HepG2 (cell line): Measurements from ENCODE around the gene HSD3B7. TPM values are rescaled to one million over a fixed set of nuclear protein-coding genes. Genes with fewer than 3 reads are reported as not detected.
A peak's percentile ranks its signal among the peaks of the same experiment; 100 is the strongest.

Experiments used
- KLF9 ChIP-seq: IDR thresholded peaks from 2 replicates; pipeline ENCODE4 v1.6.1; 2016; ENCODE audit warnings: low read depth
- NBN ChIP-seq: fragments of 450-650 bp; conservative IDR thresholded peaks from 2 replicates; pipeline ENCODE4 v1.6.1; 2017
- POLR2G ChIP-seq: fragments of 200-400 bp; formaldehyde crosslinking; IDR thresholded peaks from 2 replicates; pipeline ENCODE4 v1.6.1; 2018; ENCODE audit warnings: mild to moderate bottlenecking, low read depth, low read length, moderate library complexity
- PRMT3 ChIP-seq: sonication (generic); formaldehyde crosslinking; IDR thresholded peaks from 2 replicates; pipeline ENCODE4 v1.8.1; 2022; ENCODE audit warnings: low read depth, mild to moderate bottlenecking, moderate library complexity, missing genetic modification reagents, borderline replicate concordance
- RAD21 ChIP-seq: fragments of 450-650 bp; formaldehyde crosslinking; IDR thresholded peaks from 2 replicates; pipeline ENCODE4 v1.5.0; 2020; ENCODE audit warnings: mild to moderate bottlenecking
- RFXANK ChIP-seq: IDR thresholded peaks from 2 replicates; pipeline ENCODE4 v1.6.1; 2016
- RNF2 ChIP-seq: fragments of 450-650 bp; conservative IDR thresholded peaks from 2 replicates; pipeline ENCODE4 v1.6.1; 2016; ENCODE audit warnings: low read depth
- SIN3A ChIP-seq: IDR thresholded peaks from 2 replicates; pipeline ENCODE4 v1.6.1; 2011; ENCODE audit warnings: low read depth, mild to moderate bottlenecking, control low read depth, low read length, borderline replicate concordance
- TCF7L2 ChIP-seq: IDR thresholded peaks from 2 replicates; pipeline ENCODE4 v1.6.1; 2011; ENCODE audit warnings: mild to moderate bottlenecking, low read depth, low read length, moderate library complexity
- ZNF230 ChIP-seq: sonication (generic); formaldehyde crosslinking; IDR thresholded peaks from 2 replicates; pipeline ENCODE4 v1.4.0; 2020; ENCODE audit warnings: mild to moderate bottlenecking, missing genetic modification reagents
- ZNF441 ChIP-seq: sonication (generic); formaldehyde crosslinking; IDR thresholded peaks from 2 replicates; pipeline ENCODE4 v1.7.0; 2021; ENCODE audit warnings: missing genetic modification reagents, borderline replicate concordance
- ZNF552 ChIP-seq: sonication (generic); formaldehyde crosslinking; IDR thresholded peaks from 2 replicates; pipeline ENCODE4 v1.9.0; 2022; ENCODE audit warnings: missing genetic modification reagents, mild to moderate bottlenecking, borderline replicate concordance
- ZNF850 ChIP-seq: sonication (generic); formaldehyde crosslinking; conservative IDR thresholded peaks from 2 replicates; pipeline ENCODE4 v1.9.0; 2021; ENCODE audit warnings: mild to moderate bottlenecking, missing genetic modification reagents
- polyA plus RNA-seq, 8 experiments: library from polyadenylated mRNA; depleted of rRNA in 3 of 8; stranded (reverse) in 7 of 8; unstranded in 1 of 8; fragments of >200 nt; fragmentation: Illumina TruSeq in 4 of 8; extraction: Trizol in 4 of 8; gene quantifications; 2 replicates each; pipeline versions ENCODE4 v1.2.1 to v1.2.3, GENCODE V29; 2011 to 2016; ENCODE audit warnings: low read depth in 4 of 8, missing spikeins in 1 of 8, mixed read lengths in 1 of 8; ENCODE audit not compliant: insufficient read depth in 1 of 8
- total RNA-seq, 5 experiments: library from RNA; depleted of rRNA; stranded (reverse); fragments of >200 nt; fragmentation: Illumina TruSeq; extraction: Trizol; gene quantifications; 2 replicates each; pipeline ENCODE4 v1.2.3, GENCODE V29; 2016; ENCODE audit warnings: low read depth in 1 of 5
- TF ChIP-seq, protein P1 (sequence below): sonication (generic); formaldehyde crosslinking; IDR thresholded peaks from 2 replicates; pipeline ENCODE4 v1.8.0; 2022; ENCODE audit warnings: mild to moderate bottlenecking, missing genetic modification reagents, moderate library complexity
- TF ChIP-seq, protein P2 (sequence below): sonication (generic); formaldehyde crosslinking; IDR thresholded peaks from 2 replicates; pipeline ENCODE4 v1.4.0; 2020; ENCODE audit warnings: low read depth, mild to moderate bottlenecking, missing genetic modification reagents
- TF ChIP-seq, protein P3 (sequence below): sonication (generic); formaldehyde crosslinking; IDR thresholded peaks from 2 replicates; pipeline ENCODE4 v1.5.1; 2020; ENCODE audit warnings: missing genetic modification reagents, mild to moderate bottlenecking, borderline replicate concordance
- TF ChIP-seq, protein P4 (sequence below): sonication (generic); formaldehyde crosslinking; IDR thresholded peaks from 2 replicates; pipeline ENCODE4 v1.5.0; 2020; ENCODE audit warnings: mild to moderate bottlenecking, missing genetic modification reagents, borderline replicate concordance

HSD3B7 gene
- total and polyA plus RNA-seq, 2 of the 13 experiments (the other 11 are each of a cell fraction or from before 2014, with no cell fraction given): 32.9 to 69.7 TPM

DNA sequence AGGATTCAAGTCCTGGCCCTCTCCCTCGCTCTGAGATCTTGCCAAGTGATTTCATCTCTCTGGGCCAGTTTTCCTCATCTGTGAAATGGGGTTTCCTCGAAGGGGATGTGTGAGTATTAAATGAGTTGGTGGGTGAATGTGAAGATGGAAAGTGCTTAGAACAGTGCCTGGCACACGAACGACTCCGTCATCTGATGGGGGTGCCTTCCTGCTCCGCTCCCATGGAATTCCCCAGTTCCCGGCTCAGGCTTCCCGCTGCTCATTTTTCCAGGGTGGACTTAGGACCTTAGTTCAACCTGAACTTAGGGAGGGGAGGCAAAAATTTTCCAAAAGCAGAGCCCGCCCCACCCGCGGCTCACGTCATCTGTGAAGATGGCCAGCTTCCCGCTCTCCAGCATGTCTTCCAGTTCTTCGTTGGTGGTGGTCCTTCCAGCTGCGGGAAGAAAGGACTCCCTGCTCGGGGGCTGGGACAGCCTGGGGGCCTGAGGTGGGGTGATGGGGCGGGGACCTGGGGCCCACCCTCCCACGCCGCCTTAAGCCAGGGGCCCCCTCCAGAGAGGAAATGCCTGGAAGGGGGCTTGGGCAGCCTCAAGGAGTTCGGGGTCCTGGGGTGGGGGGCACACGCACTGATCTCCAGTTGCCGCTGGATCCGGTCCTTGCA, 11.4 kb downstream of the HSD3B7 start (continued):
- TF ChIP-seq PRMT3 (CRISPR knock-in tag) (no peak), ZNF441 (CRISPR knock-in tag) (peak; percentile 51; the same call in 1 of the 2 replicates), ZNF850 (CRISPR knock-in tag) (no peak; the same call in 1 of the 2 replicates), RNF2 (no peak), NBN (no peak), RAD21 (CRISPR knock-in tag) (peak; percentile 29; the same call in 1 of the 2 replicates), KLF9 (CRISPR knock-in tag) (no peak), ZNF230 (no peak; the same call in 1 of the 2 replicates), ZNF552 (CRISPR knock-in tag) (no peak), RFXANK (CRISPR knock-in tag) (no peak), SIN3A (no peak), TCF7L2 (no peak), POLR2G (peak; percentile 82)
- TF ChIP-seq, protein P1, sequence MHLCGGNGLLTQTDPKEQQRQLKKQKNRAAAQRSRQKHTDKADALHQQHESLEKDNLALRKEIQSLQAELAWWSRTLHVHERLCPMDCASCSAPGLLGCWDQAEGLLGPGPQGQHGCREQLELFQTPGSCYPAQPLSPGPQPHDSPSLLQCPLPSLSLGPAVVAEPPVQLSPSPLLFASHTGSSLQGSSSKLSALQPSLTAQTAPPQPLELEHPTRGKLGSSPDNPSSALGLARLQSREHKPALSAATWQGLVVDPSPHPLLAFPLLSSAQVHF (CRISPR knock-in tag): no peak
- TF ChIP-seq, protein P2, sequence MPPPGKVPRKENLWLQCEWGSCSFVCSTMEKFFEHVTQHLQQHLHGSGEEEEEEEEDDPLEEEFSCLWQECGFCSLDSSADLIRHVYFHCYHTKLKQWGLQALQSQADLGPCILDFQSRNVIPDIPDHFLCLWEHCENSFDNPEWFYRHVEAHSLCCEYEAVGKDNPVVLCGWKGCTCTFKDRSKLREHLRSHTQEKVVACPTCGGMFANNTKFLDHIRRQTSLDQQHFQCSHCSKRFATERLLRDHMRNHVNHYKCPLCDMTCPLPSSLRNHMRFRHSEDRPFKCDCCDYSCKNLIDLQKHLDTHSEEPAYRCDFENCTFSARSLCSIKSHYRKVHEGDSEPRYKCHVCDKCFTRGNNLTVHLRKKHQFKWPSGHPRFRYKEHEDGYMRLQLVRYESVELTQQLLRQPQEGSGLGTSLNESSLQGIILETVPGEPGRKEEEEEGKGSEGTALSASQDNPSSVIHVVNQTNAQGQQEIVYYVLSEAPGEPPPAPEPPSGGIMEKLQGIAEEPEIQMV: no peak
- TF ChIP-seq, protein P3, sequence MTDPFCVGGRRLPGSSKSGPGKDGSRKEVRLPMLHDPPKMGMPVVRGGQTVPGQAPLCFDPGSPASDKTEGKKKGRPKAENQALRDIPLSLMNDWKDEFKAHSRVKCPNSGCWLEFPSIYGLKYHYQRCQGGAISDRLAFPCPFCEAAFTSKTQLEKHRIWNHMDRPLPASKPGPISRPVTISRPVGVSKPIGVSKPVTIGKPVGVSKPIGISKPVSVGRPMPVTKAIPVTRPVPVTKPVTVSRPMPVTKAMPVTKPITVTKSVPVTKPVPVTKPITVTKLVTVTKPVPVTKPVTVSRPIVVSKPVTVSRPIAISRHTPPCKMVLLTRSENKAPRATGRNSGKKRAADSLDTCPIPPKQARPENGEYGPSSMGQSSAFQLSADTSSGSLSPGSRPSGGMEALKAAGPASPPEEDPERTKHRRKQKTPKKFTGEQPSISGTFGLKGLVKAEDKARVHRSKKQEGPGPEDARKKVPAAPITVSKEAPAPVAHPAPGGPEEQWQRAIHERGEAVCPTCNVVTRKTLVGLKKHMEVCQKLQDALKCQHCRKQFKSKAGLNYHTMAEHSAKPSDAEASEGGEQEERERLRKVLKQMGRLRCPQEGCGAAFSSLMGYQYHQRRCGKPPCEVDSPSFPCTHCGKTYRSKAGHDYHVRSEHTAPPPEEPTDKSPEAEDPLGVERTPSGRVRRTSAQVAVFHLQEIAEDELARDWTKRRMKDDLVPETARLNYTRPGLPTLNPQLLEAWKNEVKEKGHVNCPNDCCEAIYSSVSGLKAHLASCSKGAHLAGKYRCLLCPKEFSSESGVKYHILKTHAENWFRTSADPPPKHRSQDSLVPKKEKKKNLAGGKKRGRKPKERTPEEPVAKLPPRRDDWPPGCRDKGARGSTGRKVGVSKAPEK: no peak
- TF ChIP-seq, protein P4, sequence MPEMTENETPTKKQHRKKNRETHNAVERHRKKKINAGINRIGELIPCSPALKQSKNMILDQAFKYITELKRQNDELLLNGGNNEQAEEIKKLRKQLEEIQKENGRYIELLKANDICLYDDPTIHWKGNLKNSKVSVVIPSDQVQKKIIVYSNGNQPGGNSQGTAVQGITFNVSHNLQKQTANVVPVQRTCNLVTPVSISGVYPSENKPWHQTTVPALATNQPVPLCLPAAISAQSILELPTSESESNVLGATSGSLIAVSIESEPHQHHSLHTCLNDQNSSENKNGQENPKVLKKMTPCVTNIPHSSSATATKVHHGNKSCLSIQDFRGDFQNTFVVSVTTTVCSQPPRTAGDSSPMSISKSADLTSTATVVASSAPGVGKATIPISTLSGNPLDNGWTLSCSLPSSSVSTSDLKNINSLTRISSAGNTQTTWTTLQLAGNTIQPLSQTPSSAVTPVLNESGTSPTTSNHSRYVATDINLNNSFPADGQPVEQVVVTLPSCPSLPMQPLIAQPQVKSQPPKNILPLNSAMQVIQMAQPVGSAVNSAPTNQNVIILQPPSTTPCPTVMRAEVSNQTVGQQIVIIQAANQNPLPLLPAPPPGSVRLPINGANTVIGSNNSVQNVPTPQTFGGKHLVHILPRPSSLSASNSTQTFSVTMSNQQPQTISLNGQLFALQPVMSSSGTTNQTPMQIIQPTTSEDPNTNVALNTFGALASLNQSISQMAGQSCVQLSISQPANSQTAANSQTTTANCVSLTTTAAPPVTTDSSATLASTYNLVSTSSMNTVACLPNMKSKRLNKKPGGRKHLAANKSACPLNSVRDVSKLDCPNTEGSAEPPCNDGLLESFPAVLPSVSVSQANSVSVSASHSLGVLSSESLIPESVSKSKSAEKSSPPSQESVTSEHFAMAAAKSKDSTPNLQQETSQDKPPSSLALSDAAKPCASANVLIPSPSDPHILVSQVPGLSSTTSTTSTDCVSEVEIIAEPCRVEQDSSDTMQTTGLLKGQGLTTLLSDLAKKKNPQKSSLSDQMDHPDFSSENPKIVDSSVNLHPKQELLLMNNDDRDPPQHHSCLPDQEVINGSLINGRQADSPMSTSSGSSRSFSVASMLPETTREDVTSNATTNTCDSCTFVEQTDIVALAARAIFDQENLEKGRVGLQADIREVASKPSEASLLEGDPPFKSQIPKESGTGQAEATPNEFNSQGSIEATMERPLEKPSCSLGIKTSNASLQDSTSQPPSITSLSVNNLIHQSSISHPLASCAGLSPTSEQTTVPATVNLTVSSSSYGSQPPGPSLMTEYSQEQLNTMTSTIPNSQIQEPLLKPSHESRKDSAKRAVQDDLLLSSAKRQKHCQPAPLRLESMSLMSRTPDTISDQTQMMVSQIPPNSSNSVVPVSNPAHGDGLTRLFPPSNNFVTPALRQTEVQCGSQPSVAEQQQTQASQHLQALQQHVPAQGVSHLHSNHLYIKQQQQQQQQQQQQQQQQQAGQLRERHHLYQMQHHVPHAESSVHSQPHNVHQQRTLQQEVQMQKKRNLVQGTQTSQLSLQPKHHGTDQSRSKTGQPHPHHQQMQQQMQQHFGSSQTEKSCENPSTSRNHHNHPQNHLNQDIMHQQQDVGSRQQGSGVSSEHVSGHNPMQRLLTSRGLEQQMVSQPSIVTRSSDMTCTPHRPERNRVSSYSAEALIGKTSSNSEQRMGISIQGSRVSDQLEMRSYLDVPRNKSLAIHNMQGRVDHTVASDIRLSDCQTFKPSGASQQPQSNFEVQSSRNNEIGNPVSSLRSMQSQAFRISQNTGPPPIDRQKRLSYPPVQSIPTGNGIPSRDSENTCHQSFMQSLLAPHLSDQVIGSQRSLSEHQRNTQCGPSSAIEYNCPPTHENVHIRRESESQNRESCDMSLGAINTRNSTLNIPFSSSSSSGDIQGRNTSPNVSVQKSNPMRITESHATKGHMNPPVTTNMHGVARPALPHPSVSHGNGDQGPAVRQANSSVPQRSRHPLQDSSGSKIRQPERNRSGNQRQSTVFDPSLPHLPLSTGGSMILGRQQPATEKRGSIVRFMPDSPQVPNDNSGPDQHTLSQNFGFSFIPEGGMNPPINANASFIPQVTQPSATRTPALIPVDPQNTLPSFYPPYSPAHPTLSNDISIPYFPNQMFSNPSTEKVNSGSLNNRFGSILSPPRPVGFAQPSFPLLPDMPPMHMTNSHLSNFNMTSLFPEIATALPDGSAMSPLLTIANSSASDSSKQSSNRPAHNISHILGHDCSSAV (CRISPR knock-in tag): no peak
